Measurements from ENCODE around the gene IMPA2.

GRCh38 chr18:12026562-12026961 lies 45.3 kb downstream of the IMPA2 start:
- TF ChIP-seq, protein P1, sequence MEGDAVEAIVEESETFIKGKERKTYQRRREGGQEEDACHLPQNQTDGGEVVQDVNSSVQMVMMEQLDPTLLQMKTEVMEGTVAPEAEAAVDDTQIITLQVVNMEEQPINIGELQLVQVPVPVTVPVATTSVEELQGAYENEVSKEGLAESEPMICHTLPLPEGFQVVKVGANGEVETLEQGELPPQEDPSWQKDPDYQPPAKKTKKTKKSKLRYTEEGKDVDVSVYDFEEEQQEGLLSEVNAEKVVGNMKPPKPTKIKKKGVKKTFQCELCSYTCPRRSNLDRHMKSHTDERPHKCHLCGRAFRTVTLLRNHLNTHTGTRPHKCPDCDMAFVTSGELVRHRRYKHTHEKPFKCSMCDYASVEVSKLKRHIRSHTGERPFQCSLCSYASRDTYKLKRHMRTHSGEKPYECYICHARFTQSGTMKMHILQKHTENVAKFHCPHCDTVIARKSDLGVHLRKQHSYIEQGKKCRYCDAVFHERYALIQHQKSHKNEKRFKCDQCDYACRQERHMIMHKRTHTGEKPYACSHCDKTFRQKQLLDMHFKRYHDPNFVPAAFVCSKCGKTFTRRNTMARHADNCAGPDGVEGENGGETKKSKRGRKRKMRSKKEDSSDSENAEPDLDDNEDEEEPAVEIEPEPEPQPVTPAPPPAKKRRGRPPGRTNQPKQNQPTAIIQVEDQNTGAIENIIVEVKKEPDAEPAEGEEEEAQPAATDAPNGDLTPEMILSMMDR (optimal IDR thresholded peaks at IDR 0.05 in 1 of 3, IDR thresholded peaks at IDR 0.05 in 1 of 3, conservative IDR thresholded peaks at IDR 0.05 in 1 of 3; ENCODE audit: extremely low read depth in 1 of 3, insufficient read depth in 2 of 3, low read length in 3 of 3), result no peak
- no peak for TF ChIP-seq EZH2 (IDR thresholded peaks at IDR 0.05; ENCODE audit: low read length)

Measured in keratinocyte (primary cell).